ENCODE measurements around the gene PARS2.
A peak's percentile ranks its signal among the peaks of the same experiment; 100 is the strongest.

PARS2 gene

GRCh38 chr1:54721719-54722118, 42.6 kb downstream of the PARS2 start:
- Histone ChIP-seq H3K9ac (ENCODE audit: low read length) (no peak overlapping the region), H2AK5ac (ENCODE audit: low read length, severe bottlenecking) (no peak overlapping the region), H2BK120ac (ENCODE audit: low read depth, low read length) (no peak overlapping the region)

GRCh38 chr1:54716299-54717047, 47.9 kb downstream of the PARS2 start:
- no peak overlapping the region for H2BK120ac ChIP-seq (ENCODE audit: low read depth, low read length)

More at GRCh38 chr1:54721719-54722118, 42.6 kb downstream of the PARS2 start:
- no peak overlapping the region for H2BK5ac ChIP-seq (ENCODE audit: low read depth, low read length, poor library complexity, severe bottlenecking)
- H3K79me1 ChIP-seq (replicated peaks; ENCODE audit: low read length, poor library complexity, severe bottlenecking) = peaks cover 14% of the 10 kb centered on the region
- no peak overlapping the region for H3K18ac ChIP-seq (ENCODE audit: low read depth in 1 of 2, low read length in 2 of 2)
- no peak overlapping the region for H3K14ac ChIP-seq (ENCODE audit: low read length in 2 of 2)
- H3K4me1 ChIP-seq (ENCODE audit: control insufficient read depth, insufficient read depth, low read depth, low read length) = no peaks in the 10 kb centered on the region
- no peak overlapping the region for H3K4me3 ChIP-seq (ENCODE audit: insufficient read depth in 1 of 2, low read depth in 1 of 2, low read length in 2 of 2)
- H3K27ac ChIP-seq (ENCODE audit: low read length, poor library complexity, severe bottlenecking) = no peak overlapping the region
- no peak overlapping the region for H2BK12ac ChIP-seq (ENCODE audit: low read length in 2 of 2)
- H3K4ac ChIP-seq (ENCODE audit: low read depth in 1 of 2, low read length in 2 of 2) = no peak overlapping the region
- H3K36me3 ChIP-seq (ENCODE audit: control insufficient read depth in 1 of 2, insufficient read depth in 2 of 2, low read depth in 1 of 2, low read length in 2 of 2) = peaks cover 16 to 94% of the 10 kb centered on the region in 2 experiments
- H2AFZ ChIP-seq (ENCODE audit: low read depth, low read length) = no peak overlapping the region
- no peak for DNase-seq
- peaks cover 3% of the 10 kb centered on the region for H3K9me3 ChIP-seq (ENCODE audit: control insufficient read depth, low read length)
- no peak overlapping the region for H4K91ac ChIP-seq (ENCODE audit: low read length)
- H2BK15ac ChIP-seq (ENCODE audit: low read depth, poor library complexity, severe bottlenecking) = no peak overlapping the region
- no peaks in the 10 kb centered on the region for H3K27me3 ChIP-seq (ENCODE audit: control insufficient read depth in 1 of 2, insufficient read depth in 1 of 2, low read length in 2 of 2)
- H3K4me2 ChIP-seq (ENCODE audit: low read length, poor library complexity, severe bottlenecking) = no peak overlapping the region
- H4K8ac ChIP-seq (ENCODE audit: low read length) = no peak overlapping the region
- no peak overlapping the region for H3K23ac ChIP-seq (ENCODE audit: low read length in 2 of 2)

GRCh38 chr1:54715493-54716298, 48.6 kb downstream of the PARS2 start, which contains the start of gene TTC4:
TTC4 (plus strand) TSS chr1:54715861; CDS start chr1:54715909, 48 bp downstream.
- Histone ChIP-seq H2BK120ac (ENCODE audit: low read depth, low read length) (peak within 1 kb of the TSS; percentile 82), H3K27ac (ENCODE audit: low read length, poor library complexity, severe bottlenecking) (peak within 1 kb of the TSS; percentile 71), H3K4ac (ENCODE audit: low read depth in 1 of 2, low read length in 2 of 2) (peak within 1 kb of the TSS; percentile 53 to 69), H3K14ac (ENCODE audit: low read length in 2 of 2) (peak within 1 kb of the TSS; percentile 44 to 92), H3K36me3 (ENCODE audit: control insufficient read depth in 1 of 2, insufficient read depth in 2 of 2, low read depth in 1 of 2, low read length in 2 of 2) (peaks cover 3 to 34% of the 10 kb centered on the region in 2 experiments), H2BK15ac (ENCODE audit: low read depth, poor library complexity, severe bottlenecking) (peak within 1 kb of the TSS; percentile 63), H3K9me3 (ENCODE audit: control insufficient read depth, low read length) (no peaks in the 10 kb centered on the region), H2AK5ac (ENCODE audit: low read length, severe bottlenecking) (peak within 1 kb of the TSS; percentile 19), H3K9ac (ENCODE audit: low read length) (peak within 1 kb of the TSS; percentile 97), H2AFZ (ENCODE audit: low read depth, low read length) (peak within 1 kb of the TSS; percentile 89), H3K4me2 (ENCODE audit: low read length, poor library complexity, severe bottlenecking) (peak within 1 kb of the TSS; percentile 78), H2BK12ac (ENCODE audit: low read length in 2 of 2) (peak within 1 kb of the TSS; percentile 48 to 61), H3K4me3 (ENCODE audit: insufficient read depth in 1 of 2, low read depth in 1 of 2, low read length in 2 of 2) (peak within 1 kb of the TSS; percentile 84 to 88), H3K79me1 (replicated peaks; ENCODE audit: low read length, poor library complexity, severe bottlenecking) (peaks cover 19% of the 10 kb centered on the region), H4K91ac (ENCODE audit: low read length) (peak within 1 kb of the TSS; percentile 70), H3K23ac (ENCODE audit: low read length in 2 of 2) (no peak within 1 kb of the TSS), H3K4me1 (ENCODE audit: control insufficient read depth, insufficient read depth, low read depth, low read length) (peaks cover 7% of the 10 kb centered on the region), H4K8ac (ENCODE audit: low read length) (peak within 1 kb of the TSS; percentile 92), H3K18ac (ENCODE audit: low read depth in 1 of 2, low read length in 2 of 2) (peak within 1 kb of the TSS; percentile 83 to 88), H2BK5ac (ENCODE audit: low read depth, low read length, poor library complexity, severe bottlenecking) (no peak within 1 kb of the TSS), H3K27me3 (ENCODE audit: control insufficient read depth in 1 of 2, insufficient read depth in 1 of 2, low read length in 2 of 2) (peaks cover 0 to 10% of the 10 kb centered on the region in 2 experiments)
- DNase-seq = peak; percentile 83
- whole genome bisulfite sequencing = 4% methylated on average over 50 of the region's 51 CpGs

More at GRCh38 chr1:54716299-54717047, 47.9 kb downstream of the PARS2 start:
- no peak overlapping the region for H2BK5ac ChIP-seq (ENCODE audit: low read depth, low read length, poor library complexity, severe bottlenecking)
- peak overlapping the region; percentile 71 for H3K27ac ChIP-seq (ENCODE audit: low read length, poor library complexity, severe bottlenecking)
- no peak overlapping the region for H2AFZ ChIP-seq (ENCODE audit: low read depth, low read length)
- no peak overlapping the region for H2BK15ac ChIP-seq (ENCODE audit: low read depth, poor library complexity, severe bottlenecking)
- H2AK5ac ChIP-seq (ENCODE audit: low read length, severe bottlenecking) = no peak overlapping the region
- peak overlapping the region; percentile 97 for H3K9ac ChIP-seq (ENCODE audit: low read length)
- WGBS = 42% methylated on average over 5 of the region's 8 CpGs
- peak overlapping the region in 1 of 2 experiments; percentile 30 for H3K4ac ChIP-seq (ENCODE audit: low read depth in 1 of 2, low read length in 2 of 2)
- H4K8ac ChIP-seq (ENCODE audit: low read length) = peak overlapping the region; percentile 90
- peaks cover 3 to 42% of the 10 kb centered on the region in 2 experiments for H3K36me3 ChIP-seq (ENCODE audit: control insufficient read depth in 1 of 2, insufficient read depth in 2 of 2, low read depth in 1 of 2, low read length in 2 of 2)
- H3K4me3 ChIP-seq (ENCODE audit: insufficient read depth in 1 of 2, low read depth in 1 of 2, low read length in 2 of 2) = peak overlapping the region in 1 of 2 experiments; percentile 88
- H3K23ac ChIP-seq (ENCODE audit: low read length in 2 of 2) = no peak overlapping the region
- DNase-seq = no peak
- peaks cover 7% of the 10 kb centered on the region for H3K4me1 ChIP-seq (ENCODE audit: control insufficient read depth, insufficient read depth, low read depth, low read length)
- H3K9me3 ChIP-seq (ENCODE audit: control insufficient read depth, low read length) = no peaks in the 10 kb centered on the region
- H3K14ac ChIP-seq (ENCODE audit: low read length in 2 of 2) = no peak overlapping the region
- H3K18ac ChIP-seq (ENCODE audit: low read depth in 1 of 2, low read length in 2 of 2) = no peak overlapping the region
- no peak overlapping the region for H2BK12ac ChIP-seq (ENCODE audit: low read length in 2 of 2)
- H3K79me1 ChIP-seq (replicated peaks; ENCODE audit: low read length, poor library complexity, severe bottlenecking) = peaks cover 19% of the 10 kb centered on the region
- H3K4me2 ChIP-seq (ENCODE audit: low read length, poor library complexity, severe bottlenecking) = peak overlapping the region; percentile 78
- peaks cover 0 to 2% of the 10 kb centered on the region in 2 experiments for H3K27me3 ChIP-seq (ENCODE audit: control insufficient read depth in 1 of 2, insufficient read depth in 1 of 2, low read length in 2 of 2)
- H4K91ac ChIP-seq (ENCODE audit: low read length) = no peak overlapping the region

Data from mesenchymal stem cell (in vitro differentiated cells and primary cell).